ENCODE data around the gene LIN28B.

DNA sequence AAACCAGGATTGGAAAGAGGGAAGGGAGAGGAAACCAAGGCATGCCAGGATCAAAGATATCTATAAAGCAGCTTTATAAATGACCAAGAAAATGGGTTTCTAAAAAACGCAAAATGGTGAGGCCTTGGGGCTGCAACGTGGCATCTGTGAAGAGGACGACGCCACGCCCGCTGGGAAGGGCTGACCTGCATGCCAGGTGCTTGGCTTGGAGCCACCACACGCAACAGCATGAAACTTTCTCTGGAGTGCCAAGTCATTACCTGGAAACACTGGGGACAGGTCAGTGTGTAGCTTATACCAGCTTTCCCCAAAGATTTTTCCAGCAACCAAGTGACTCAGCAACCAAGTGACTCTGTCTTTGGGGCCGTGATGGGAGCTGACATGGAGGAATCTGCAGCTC is 140.4 kb downstream of the LIN28B start:
- TF ChIP-seq, protein P1, sequence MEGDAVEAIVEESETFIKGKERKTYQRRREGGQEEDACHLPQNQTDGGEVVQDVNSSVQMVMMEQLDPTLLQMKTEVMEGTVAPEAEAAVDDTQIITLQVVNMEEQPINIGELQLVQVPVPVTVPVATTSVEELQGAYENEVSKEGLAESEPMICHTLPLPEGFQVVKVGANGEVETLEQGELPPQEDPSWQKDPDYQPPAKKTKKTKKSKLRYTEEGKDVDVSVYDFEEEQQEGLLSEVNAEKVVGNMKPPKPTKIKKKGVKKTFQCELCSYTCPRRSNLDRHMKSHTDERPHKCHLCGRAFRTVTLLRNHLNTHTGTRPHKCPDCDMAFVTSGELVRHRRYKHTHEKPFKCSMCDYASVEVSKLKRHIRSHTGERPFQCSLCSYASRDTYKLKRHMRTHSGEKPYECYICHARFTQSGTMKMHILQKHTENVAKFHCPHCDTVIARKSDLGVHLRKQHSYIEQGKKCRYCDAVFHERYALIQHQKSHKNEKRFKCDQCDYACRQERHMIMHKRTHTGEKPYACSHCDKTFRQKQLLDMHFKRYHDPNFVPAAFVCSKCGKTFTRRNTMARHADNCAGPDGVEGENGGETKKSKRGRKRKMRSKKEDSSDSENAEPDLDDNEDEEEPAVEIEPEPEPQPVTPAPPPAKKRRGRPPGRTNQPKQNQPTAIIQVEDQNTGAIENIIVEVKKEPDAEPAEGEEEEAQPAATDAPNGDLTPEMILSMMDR (IDR thresholded peaks at IDR 0.05 in 8 of 11, conservative IDR thresholded peaks at IDR 0.05 in 3 of 11) = no peak
- TF ChIP-seq POLR2A (IDR thresholded peaks at IDR 0.05) = no peak

Measured in spleen (tissue), 7 donors.